NCI-H146 treated with DMSO at 0.1 percent for 48 hours (cell line): ENCODE data around the gene PTEN.
A peak's percentile ranks its signal among the peaks of the same experiment; 100 is the strongest.
"Not testable (repeated sequence)": the region's sequence is repeated elsewhere in the genome, so short reads cannot be mapped to it uniquely, and the experiment has no call there.

Experiments
- DNase-seq: peaks from one replicate; lab custom pipeline; 2025; ENCODE audit not compliant: unreplicated experiment; lab: John Stamatoyannopoulos, UW

PTEN gene

DNA sequence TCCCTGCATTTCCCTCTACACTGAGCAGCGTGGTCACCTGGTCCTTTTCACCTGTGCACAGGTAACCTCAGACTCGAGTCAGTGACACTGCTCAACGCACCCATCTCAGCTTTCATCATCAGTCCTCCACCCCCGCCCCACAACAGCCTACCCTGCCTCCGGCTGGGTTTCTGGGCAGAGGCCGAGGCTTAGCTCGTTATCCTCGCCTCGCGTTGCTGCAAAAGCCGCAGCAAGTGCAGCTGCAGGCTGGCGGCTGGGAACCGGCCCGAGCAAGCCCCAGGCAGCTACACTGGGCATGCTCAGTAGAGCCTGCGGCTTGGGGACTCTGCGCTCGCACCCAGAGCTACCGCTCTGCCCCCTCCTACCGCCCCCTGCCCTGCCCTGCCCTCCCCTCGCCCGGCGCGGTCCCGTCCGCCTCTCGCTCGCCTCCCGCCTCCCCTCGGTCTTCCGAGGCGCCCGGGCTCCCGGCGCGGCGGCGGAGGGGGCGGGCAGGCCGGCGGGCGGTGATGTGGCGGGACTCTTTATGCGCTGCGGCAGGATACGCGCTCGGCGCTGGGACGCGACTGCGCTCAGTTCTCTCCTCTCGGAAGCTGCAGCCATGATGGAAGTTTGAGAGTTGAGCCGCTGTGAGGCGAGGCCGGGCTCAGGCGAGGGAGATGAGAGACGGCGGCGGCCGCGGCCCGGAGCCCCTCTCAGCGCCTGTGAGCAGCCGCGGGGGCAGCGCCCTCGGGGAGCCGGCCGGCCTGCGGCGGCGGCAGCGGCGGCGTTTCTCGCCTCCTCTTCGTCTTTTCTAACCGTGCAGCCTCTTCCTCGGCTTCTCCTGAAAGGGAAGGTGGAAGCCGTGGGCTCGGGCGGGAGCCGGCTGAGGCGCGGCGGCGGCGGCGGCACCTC, at the start of gene PTEN, which contains the start of gene KLLN:
TSS of gene PTEN (plus strand) at position 573 of the 891 bp plus-strand sequence. CDS start 845 bp downstream, outside the sequence.
TSS of gene KLLN (minus strand) at position 481 of the 891 bp plus-strand sequence. CDS start 1,046 bp downstream, outside the sequence.
- DNase-seq = peak; percentile 77

DNA sequence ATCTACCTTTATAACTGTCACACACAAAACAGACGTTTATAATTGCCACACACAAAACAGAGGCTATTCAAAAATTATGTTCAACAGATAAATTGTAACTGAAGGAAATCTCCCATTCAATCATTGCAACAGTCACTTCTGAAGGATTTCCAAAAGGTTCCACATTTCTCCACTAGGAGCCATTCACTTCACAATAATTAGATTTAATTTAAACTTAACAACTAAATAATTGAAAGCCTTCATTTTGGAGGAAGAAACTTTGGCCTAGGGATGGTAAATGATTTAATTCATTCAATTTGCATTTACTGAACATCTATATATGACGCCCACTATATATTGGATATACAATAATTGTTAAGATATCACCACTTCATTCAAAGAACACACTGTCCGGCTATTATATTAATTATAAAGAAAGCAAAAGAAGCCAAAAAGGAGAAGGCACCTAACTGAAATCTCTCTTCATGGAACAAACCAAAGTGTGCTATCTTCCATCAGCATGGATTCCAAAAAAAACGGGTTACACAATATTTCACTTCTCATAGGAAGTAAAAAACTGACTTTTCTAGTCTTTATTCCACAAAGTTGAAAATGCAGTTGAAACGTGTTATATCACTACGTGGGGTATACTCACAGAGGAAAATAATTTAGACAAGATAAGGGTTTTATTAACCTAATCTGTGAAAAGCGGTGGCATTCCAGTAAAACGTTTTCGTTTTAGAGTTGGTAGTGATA, 47.1 kb upstream of the PTEN start:
- DNase-seq = no peak

DNA sequence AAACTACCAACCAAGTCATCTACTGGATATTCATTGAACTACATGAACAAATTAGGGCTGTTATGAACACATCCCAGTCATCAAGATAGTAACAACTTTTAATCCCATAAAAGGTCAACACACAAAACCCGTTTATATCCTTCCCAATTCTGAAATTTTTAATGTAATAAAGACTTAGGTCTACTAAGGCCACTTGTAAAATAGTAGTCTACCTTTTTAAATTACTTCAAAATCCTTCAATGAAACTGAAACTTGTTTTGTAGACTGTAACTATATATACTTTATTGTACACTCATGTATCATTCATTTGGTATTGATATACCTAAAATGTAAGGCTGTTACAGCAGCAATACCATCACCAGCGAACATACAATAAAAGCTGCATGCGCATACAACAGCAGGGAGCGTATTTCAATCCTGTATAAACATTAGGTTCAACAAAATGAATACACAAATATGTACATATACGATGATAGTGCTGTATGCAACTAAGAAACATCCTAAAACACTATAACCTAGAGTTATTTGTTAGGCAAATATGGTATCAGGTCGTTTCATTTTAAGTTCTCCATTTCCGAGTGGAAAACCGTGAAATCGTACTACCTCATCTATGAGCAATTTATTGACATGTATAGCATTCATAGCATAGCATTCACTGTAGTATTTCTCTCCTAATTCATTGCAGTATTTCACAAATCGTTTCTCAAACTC, 46.4 kb upstream of the PTEN start:
- DNase-seq = peak; percentile 12

DNA sequence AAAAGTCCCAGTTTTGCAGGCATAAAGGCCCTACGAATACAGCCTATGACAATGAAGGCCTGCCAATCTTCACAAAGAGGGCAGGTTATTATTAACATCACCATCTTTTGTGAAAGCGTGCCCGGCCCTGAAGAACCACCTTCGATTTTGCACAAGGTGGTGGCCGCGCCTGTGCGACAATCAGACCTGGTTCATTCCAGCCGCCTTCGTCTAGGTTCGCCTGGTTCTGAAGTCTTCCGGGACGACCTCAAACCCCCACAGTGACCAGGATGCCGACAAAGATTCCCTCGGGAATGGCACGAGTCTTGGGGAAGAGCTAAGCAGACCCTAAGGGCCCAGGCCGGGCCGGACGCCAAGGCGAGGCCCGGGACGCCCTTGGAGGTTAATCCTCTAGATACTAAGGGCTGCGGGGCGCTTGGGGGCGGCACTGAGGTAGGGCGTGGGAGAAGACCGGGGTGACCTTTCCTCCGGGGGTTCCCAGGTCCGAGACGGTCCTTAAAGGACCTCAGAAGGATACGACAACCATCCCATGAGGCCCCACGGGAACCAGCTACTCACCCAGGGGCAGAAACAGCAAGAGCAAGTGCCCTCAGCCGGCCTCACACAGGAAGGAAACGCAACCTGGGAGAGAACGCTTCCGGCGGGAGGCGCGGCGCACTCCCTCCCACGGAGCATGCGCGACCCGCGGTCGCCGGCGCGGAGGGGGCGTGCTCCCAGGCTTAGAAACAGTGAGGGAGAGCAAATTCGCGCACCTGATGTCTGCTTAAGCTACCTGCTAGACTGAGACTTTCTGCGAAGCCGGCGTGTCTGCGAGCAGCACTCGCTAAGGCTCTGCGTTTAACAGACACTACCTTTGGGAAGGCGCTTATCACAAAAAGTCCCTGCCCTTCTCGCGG, 45.6 kb upstream of the PTEN start, which contains the start of gene ATAD1:
TSS of gene ATAD1 (minus strand) at position 618 of the 896 bp plus-strand sequence. CDS start 3,627 bp downstream, outside the sequence.
- DNase-seq = peak; percentile 87

DNA sequence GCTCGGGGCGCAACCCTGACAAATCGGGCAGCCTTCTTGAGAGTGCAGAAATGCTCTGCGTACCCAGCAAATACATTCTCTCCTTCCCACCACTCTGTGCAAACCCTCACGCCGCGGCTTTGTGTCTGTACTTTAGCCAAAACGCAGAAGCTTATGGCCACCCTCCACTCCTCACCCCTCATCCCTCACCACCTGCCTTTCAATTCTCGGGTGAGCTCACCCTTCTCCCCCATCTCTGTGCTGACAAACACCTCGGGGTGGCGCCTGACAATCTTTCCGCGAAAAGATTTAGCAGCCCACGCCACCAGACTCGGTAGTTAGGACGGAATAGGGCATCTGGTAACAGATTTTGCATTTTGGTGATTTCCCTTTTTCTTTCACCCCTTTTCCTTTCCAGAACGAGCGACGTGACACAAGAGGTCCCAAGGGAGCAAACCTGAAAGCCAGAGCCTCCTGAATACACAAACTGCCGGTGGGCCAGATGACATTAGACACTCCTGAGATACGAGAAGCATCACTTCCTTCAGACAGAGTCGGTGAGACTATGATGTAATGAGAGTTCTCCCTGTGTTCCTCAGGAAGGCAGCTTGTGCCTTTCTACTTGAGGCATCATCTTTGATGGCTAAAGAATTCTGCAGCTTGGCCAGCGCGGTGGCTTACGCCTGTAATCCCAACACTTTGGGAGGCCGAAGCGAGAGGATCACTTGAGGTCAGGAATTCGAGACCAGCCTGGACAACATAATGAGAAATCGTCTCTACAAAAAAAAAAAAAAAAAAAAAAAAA, 44.7 kb upstream of the PTEN start:
- DNase-seq = peak; percentile 63

DNA sequence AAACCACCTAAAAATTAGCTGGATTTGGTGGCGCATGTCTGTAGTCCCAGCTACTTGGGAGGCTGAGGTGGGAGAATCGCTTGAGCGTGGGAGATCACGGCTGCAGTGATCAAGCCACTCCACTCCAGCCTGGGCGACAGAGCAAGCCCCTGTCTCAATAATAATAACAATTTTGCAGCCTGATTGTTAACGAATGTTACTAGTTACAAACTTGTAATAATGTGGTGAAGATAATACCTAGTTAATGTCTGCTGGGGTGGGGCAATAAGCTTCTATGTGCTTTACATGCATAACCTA, 44.2 kb upstream of the PTEN start:
- DNase-seq = no peak

DNA sequence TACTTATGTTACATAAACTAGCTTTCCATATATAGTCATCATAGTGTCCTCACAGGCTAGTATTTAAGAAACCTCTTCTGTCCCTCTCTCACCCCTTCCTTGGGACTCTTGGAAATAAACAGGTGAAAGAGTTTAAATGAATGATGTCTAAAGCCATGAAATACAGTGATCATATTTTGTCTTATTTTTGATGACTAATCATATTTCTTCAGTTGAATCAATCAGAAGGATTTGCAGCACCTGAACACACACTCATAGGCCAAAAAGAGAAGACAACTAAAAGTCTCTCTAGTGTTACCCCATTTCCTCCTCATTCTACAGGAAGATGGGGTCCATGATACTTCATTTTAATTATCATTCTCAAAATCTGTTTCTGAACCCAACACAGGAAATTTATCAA, 36.8 kb upstream of the PTEN start:
- no peak for DNase-seq

DNA sequence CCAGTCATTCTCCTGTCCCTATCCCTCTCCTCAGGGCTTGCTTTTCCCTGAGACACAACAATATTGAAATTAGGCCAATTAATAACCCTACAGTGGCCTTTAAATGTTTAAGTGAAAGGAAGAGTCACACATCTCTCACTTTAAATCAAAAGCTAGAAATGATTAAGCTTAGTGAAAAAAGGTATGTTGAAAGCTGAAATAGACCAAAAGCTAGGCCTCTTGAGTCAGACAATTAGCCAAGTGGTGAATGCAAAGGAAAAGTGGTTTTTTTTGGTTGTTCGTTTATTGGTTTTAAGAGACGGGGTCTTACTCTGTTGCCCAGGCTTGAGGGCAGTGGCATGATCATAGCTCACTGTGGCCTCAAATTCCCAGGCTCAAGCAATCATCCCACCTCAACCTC, 35.7 kb upstream of the PTEN start:
- DNase-seq = no peak

DNA sequence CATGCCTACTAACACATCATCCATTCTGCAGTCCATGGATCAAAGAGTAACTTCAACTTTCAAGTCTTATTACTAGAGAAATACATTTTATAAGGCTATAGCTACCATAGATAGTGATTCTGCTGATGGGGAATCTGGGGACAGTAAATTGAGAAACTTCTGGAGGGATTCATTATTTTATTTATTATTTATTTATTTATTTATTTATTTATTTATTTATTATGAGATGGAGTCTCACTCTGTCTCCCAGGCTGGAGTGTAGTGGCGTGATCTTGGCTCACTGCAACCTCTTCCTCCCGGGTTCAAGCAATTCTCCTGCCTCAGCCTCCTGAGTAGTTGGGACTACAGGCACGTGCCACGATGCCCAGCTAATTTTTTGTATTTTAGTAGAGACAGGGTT, 34.4 kb upstream of the PTEN start:
- DNase-seq = not testable (repeated sequence)

DNA sequence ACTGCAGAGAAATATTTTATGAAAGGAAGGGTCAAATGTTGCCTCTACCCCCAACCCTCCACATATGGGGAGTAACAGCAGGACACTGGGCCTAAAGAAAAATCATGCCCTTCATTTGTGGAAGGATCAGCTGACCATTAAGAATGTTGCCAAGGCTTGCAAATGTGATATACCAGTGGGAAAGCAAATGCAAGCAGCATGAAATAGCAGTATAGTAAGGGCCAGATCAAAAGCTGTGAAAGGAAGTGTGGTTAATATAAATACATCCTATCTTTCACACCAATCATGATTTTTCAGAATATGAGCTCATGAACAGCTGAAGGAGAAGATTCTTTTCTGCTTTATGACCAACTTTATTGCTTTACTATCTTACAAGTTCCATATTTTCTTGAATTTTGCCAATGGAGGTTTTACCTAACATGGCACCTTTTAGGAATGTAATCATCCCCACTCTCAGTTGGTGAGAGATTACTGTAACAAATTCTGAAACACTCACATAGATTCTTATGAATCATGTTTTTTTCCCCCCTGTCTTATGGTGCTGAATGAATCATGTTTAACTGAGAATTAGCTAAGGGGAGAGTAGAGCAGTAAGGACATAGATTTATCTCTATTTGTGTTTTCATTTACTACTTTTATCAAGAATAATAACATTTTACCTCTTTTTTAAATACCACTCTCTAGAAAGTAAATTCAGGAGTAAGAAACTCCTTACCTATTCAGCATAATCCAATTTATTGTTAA, 33.3 kb upstream of the PTEN start:
- no peak for DNase-seq

DNA sequence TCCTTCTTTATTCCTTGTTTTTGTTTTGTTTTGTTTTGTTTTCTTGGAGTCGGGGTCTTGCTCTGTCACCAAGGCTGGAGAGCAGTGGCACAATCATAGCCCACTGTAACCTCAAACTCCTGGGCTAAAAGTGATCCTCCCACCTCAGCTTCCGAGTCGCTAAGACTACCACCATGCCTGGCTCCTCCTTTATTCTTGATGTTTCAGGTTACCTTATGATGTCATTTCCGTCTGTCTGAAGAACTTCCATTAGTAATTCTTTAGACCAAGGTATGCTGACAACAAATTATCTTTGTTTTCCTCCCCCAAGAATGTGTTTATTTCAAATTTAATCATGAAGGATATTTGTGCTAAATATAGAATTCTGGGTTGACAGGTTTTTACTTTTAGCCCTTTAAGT, 27.3 kb upstream of the PTEN start:
- no peak for DNase-seq

DNA sequence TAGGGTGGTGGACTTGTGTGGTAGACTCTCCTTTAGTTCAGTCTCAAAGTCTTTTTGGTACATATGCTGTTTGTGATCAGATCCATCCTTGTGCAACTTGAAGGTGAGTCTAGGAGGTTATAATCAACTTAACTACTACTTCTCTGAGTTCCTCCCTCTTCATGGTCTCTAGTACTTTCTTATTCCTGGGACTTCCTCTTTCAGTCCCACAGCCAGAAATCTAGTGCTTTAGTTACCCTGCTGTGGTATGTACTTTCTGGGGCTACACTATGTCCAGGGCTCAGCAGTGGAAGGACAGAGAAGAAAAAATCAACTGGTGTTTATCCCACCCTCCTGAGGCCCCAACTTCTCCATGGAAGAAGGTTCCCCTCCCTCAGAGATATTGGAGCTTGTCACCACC, 26.0 kb upstream of the PTEN start:
- no peak for DNase-seq

DNA sequence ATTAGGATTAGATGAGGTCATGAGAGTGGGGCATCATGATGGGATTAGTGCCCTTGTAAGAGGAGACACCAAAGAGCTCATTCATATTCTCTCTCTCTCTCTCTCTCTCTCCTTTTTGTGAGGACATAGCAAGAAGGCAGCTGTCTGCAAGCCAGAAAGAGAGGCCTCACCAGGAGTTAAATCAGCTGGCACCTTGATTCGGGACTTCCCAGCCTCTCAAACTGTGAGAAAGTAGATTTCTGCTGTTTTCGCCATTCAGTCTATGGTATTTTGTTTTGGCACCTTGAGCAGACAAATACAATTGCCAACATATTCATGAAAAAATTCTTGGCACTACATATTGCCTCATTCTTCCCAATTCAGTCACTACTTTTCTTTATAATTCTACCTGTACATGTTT, 24.8 kb upstream of the PTEN start:
- DNase-seq = no peak

DNA sequence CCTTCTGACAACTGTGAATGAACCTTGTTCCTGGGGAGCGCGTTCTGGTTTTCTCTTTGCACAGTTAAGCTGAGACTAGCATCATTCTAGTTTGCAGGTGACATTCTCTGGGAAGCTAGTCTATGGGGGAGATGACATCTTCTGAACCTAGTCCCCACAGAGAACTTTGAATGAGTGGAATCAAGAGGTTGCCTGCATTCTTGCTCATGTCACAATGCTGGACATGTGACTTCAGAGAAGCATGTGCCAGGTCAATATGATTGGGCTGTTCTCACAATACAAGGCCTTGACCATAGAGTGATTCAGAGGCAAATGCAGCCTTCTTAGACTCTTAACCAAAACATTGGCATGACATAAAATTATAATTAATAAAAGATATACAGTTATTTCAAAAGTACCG, 22.2 kb upstream of the PTEN start:
- DNase-seq = no peak

DNA sequence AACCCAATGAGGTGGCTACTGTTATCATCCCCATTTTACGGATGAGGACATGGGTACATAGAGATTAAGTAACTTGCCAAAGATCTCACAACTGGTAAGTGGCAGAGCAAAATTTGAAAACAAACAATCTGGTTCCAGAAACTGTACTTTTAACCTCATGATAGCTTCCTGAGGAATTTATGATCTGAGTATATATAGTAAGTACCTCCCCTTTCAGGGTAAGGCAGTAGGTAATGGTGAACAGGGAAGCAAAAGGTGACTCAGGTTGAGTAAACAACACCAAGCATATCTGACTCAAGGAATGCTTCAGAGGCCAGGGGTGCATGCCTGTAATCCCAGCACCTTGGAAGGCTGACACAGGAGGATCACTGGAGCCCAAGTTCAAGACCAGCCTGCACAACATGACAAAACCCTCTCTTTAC, 21.2 kb upstream of the PTEN start:
- DNase-seq = no peak

DNA sequence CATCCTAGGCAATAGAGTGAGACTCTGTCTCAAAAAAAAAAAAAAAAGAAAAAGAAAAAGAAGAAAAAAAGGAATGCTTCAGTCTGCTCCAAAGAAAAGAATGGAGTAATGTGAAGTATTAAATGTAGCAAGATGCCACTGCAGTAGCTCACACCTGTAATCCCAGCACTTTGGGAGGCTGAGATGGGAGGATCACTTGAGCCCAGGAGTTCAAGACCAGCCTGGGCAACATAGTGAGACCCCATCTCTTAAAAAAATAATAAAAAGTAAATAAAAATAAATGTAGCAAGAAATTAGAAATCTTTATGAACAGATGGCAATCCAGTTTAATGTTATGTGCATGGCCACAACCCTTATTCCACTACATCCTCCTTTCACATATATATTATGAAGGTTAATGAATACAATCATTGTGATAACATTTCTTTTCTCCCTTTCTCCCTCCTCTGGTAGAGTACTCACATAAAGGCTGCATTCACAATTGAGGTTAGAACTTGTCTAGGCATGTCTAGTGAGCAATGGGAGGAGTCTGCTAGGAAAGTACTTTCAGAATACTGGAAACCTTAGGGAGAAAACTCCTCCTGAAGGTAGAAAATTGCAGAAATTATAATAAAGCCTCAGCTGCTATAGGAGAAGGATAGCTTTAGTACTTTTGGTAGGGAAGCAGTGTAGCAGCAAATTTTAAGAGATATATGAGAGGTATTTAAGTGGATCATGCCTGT, 20.5 kb upstream of the PTEN start:
- peak; percentile 42 for DNase-seq

DNA sequence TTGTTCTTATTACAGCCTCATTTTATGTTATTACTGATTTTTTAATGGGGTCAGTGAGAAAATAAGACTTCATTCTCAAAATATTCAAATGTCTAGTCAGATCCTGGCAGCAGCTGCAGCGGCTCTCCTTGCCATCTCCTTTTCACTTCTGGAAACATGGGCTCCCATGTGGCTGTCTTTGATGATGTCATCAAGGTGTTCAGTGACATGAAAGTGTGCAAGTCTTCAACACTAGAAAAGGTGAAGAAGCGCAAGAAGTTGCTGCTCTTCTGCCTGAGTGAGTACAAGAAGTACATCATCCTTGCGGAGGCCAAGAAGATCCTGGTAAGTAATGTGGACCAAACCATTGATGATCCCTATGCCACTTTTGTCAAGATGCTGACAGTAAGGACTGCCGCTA, 19.7 kb upstream of the PTEN start:
- DNase-seq = no peak

DNA sequence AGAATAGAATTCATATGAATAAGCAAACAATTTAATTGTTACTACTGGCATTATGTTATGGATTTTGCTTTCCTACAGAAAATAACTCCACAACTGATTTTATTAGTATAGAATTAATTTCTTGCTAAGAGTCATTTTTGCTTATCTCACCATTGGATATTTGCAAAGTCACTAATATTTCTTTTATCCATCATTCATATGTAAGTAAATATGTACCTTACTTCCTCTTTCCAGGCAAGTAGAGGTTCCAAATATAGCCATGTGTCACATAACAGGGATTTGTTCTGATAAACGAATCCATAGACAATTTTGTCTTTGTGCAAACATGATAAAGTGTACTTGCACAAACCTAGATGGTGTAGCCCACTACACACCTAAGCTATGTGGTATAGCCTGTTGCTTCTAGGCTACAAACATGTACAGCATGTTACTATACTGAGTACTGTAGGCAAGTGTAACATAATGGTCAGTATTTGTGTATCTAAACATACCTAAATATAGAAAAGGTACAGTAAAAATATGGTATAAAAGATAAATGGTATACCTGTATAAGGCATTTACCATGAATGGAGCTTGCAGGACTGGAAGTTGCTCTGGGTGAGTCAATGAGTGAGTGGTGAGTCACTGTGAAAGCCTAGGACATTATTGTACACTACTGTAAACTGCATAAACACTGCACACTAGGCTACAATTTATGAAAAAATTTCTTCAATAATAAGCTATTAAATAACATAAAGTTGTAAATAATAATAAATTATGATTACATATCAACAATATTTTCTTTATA, 18.4 kb upstream of the PTEN start:
- no peak for DNase-seq
